Cardiac fibroblast (primary cell): ENCODE data around the gene AFF3.
"Not testable (repeated sequence)": the region's sequence is repeated elsewhere in the genome, so short reads cannot be mapped to it uniquely, and the experiment has no call there.

Source experiments
- DNase-seq, 2 donors: peaks; one replicate each; pipeline versions ENCODE4 v3.0.0 to v3.0.0-alpha.2; 2010; ENCODE audit warnings: low read depth in 2 of 2
- H3K4me3 ChIP-seq, 2 donors: replicated peaks in 1 of 2; 1 replicate in 1 of 2; 2 replicates in 1 of 2; pipeline ENCODE4 v1.5.1; 2011; ENCODE audit warnings: low read depth in 2 of 2, low read length in 2 of 2, mild to moderate bottlenecking in 2 of 2, moderate library complexity in 1 of 2
- CTCF ChIP-seq: IDR thresholded peaks from one replicate; pipeline ENCODE4 v1.5.1; 2011; ENCODE audit warnings: low read depth, mild to moderate bottlenecking, low read length, inconsistent platforms

AFF3 gene

DNA sequence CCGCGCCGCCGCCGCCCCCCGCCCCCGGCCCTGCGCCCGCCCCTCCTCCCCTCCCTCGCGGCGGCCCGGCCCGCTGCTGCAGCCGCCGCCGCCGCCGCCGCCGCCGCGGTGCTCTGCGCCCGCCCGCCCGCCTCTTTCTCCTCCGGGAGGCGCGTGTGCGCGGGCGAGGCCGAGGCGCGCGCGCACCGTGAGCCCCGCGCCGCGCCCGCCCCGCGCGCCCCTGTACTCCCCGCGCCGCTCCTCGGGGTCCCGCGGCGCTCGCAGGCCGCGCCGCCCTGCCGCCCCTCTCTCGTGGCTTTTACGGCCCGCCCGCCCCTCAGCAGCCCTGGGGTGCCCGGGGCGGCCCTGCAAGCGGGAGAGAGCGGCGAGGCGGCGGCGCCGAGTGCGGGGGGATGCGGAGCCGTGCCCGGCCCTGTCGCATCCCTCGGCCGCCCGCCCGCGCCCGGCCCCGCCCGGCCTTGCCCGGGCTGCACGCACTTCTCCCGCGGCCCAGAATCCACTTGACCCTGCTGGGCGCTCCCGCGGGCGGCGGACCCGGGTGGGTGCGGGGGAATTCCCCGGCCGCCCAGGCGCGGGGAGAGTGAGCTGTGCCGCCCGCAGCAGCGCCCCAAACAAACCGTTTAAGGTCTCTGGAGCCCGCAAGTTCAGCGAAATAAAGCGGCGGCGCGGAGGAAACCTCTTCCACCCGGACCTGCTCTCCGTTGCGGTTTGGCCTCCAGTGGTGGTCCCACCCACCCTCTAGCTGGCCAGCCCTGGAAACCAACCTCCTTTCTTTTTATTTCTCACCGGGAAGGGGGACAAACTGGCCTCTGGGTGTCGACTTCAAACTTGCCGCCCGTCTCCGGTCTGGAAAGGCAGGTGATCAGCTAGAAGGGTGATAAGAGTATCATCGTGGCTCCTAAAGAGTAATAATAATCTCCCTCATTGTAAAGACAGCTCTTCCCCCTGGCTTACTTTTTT is 37.4 kb downstream of the AFF3 start:
- no peak for DNase-seq
- peak overlapping the region in 1 of 2 donors; percentile 30 for H3K4me3 ChIP-seq

GRCh38 chr2:100104265-100104664 is 38.1 kb downstream of the AFF3 start:
- DNase-seq, H3K4me3 ChIP-seq: not testable (repeated sequence)

More for the DNA sequence above, 37.4 kb downstream of the AFF3 start:
- TF ChIP-seq CTCF, result no peak

- DNase-seq, H3K4me3 ChIP-seq: not testable (repeated sequence)
Observed at GRCh38 chr2:100103527-100104252, 38.7 kb downstream of the AFF3 start.

DNA sequence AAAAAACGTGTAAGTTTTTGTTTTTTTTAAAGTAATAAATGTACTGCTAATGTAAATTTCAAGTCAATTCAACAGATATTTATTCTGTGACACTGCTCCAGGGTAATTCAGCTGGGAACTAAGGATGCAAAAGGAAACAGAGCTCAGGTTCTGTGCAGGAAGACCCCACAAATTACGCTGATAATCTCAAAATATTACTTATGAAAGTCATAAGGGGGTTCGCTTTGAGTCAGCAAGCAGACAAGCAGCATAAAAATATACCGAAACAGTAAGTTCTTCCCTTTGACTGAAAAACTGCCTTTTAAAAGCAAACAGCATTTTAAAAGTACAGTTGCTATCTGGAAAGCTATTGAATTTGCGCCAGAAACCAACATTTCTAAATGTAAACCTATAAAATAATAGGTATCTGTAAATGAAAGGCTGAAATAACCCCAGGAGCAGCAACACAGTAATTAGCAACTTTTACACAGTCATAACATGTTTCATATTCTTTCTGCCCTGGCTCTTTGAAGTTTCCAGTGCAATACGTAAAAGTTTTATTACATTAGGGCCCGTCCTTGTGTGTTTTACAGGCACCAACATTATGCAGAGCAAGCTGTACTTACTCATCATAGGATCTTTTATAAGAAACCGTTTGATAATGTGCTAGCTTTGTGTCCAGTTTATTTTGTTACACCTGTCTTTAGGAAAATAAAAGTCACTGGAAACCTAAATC is 39.8 kb downstream of the AFF3 start:
- not testable (repeated sequence) for DNase-seq, H3K4me3 ChIP-seq

GRCh38 chr2:100098855-100099254 is 43.5 kb downstream of the AFF3 start:
- DNase-seq, H3K4me3 ChIP-seq: not testable (repeated sequence)

DNA sequence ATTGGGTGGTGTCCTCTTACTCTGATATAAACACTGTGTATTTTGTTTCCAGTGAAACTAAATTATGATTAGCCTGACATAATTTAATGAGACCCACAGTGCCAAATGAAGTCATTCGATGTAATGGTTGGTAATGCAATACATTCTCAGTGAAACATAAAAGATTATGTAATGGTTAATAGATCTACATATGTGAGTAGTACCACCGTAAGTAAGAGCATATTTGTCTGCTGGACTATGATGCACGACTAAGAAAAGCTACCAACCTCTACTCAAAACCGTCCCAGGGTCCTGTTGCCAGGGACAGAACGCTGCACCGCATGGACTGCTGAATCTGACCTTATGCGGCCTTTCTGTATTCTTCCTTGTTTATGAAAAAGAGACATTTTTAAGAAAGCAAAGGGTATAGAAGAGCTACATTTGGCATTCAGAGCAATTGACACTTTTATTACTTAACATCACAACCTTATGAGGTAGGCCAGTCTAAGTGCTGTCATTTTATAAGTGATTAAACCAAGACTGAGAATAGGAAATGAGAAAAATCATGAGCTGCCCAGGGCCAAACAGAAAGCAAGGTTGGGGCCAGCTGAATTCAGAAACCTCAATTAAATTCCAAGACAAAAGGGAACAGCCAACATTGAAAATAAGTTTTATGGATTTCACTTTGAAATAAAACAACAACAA is 44.6 kb downstream of the AFF3 start:
- DNase-seq, result not testable (repeated sequence)

DNA sequence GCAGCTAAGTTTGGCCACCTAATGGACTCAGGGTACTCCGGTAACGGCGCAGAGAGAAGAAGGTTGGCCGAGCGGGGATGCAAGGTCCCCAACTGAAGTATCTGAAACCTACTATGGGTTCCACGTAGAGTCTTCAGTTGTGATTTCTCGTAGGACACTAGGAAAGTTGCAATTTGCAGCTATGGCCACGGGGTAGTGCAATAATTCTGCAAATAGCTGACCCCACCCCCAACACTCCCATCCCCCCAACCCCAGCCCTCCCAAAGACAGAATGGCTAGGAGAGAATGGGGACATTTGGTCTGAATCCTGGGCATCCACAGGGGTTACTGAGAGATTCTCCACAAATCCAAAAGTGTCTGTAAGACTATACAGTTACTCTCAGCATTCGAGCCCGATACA is 46.5 kb downstream of the AFF3 start:
- DNase-seq, H3K4me3 ChIP-seq: not testable (repeated sequence)

More for the DNA sequence above, 44.6 kb downstream of the AFF3 start:
- H3K4me3 ChIP-seq, result not testable (repeated sequence)

GRCh38 chr2:100091807-100092206 is 50.6 kb downstream of the AFF3 start:
- not testable (repeated sequence) for H3K4me3 ChIP-seq, DNase-seq

- not testable (repeated sequence) for H3K4me3 ChIP-seq, DNase-seq
Observed at GRCh38 chr2:100085744-100086143, 56.6 kb downstream of the AFF3 start.

DNA sequence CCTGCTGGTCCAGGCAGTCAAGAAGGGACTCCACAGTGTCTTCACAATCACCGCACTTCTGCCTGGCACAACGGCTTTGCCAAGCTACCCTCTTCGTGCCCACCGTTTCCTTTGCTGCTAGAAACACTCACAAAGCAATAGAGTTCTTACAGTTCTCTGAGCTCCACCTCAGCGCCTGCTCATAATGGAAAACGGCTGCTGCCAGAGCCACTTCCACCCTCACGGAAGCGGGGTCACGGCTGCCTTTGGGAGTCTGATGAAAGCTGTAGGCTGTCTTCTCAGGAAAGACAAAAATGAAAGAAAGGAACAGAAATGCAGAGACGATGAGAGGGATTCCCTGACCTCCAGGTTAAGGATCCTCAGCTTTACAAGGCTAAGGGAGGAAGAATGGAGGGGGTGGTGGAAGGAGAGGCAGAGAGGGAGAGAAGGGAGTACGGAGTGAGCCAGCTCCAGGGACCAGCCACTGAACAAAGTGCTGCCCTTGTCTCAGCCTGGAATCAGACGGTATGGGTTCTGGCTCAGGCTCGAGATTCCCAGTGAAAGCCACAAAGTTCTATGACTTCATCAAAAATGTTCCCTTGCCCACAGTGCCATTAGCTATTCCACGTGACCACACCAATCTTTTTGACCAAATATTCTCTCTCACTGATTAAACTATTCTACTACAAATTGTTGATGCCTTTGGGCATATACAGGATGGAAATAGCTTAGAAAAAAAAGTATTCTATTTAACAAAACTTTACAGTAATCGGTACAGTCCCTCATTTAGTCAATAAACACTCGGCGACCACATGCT is 58.8 kb downstream of the AFF3 start:
- not testable (repeated sequence) for DNase-seq, H3K4me3 ChIP-seq

- H3K4me3 ChIP-seq, DNase-seq: not testable (repeated sequence)
Observed at GRCh38 chr2:100082302-100082978, 60.0 kb downstream of the AFF3 start.
